ENCODE data around the gene PKP2.

PKP2 gene

DNA sequence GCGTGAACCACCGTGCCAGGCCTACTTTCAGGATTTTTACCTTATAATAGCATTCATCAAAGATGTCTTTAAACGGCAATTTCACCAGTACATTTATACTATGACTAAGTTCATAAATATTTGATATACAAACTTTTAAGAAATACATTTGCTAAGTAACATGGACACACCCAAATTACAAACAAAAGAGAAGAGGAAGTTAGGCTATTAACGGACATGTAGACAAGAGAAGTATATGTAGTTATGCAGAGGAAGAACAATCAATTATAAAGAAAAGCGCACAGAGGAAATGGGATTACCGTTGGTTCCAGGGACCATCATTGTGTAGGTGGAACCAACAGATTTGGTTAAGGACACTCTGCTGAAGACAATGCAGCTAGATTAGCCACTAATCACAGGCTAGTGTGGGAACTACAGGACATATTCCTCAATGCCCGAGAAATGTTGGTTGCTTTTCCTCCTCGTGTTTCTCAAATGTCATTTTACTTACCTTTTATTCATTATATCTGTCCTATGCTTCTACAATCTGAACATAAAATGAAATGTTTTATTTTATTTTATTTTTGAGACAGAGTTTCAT is 24.0 kb upstream of the PKP2 start:
- TF ChIP-seq GABPA (IDR thresholded peaks at IDR 0.05; ENCODE audit: low read depth) (no peak), SPI1 (IDR thresholded peaks at IDR 0.05; ENCODE audit: borderline replicate concordance, low read depth) (no peak), POLR2AphosphoS5 (IDR thresholded peaks at IDR 0.05; ENCODE audit: low read depth) (no peak)
- TF ChIP-seq, protein P1, sequence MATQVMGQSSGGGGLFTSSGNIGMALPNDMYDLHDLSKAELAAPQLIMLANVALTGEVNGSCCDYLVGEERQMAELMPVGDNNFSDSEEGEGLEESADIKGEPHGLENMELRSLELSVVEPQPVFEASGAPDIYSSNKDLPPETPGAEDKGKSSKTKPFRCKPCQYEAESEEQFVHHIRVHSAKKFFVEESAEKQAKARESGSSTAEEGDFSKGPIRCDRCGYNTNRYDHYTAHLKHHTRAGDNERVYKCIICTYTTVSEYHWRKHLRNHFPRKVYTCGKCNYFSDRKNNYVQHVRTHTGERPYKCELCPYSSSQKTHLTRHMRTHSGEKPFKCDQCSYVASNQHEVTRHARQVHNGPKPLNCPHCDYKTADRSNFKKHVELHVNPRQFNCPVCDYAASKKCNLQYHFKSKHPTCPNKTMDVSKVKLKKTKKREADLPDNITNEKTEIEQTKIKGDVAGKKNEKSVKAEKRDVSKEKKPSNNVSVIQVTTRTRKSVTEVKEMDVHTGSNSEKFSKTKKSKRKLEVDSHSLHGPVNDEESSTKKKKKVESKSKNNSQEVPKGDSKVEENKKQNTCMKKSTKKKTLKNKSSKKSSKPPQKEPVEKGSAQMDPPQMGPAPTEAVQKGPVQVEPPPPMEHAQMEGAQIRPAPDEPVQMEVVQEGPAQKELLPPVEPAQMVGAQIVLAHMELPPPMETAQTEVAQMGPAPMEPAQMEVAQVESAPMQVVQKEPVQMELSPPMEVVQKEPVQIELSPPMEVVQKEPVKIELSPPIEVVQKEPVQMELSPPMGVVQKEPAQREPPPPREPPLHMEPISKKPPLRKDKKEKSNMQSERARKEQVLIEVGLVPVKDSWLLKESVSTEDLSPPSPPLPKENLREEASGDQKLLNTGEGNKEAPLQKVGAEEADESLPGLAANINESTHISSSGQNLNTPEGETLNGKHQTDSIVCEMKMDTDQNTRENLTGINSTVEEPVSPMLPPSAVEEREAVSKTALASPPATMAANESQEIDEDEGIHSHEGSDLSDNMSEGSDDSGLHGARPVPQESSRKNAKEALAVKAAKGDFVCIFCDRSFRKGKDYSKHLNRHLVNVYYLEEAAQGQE (IDR thresholded peaks at IDR 0.05; ENCODE audit: insufficient replicate concordance, low read depth) = no peak
- TF ChIP-seq, protein P2, sequence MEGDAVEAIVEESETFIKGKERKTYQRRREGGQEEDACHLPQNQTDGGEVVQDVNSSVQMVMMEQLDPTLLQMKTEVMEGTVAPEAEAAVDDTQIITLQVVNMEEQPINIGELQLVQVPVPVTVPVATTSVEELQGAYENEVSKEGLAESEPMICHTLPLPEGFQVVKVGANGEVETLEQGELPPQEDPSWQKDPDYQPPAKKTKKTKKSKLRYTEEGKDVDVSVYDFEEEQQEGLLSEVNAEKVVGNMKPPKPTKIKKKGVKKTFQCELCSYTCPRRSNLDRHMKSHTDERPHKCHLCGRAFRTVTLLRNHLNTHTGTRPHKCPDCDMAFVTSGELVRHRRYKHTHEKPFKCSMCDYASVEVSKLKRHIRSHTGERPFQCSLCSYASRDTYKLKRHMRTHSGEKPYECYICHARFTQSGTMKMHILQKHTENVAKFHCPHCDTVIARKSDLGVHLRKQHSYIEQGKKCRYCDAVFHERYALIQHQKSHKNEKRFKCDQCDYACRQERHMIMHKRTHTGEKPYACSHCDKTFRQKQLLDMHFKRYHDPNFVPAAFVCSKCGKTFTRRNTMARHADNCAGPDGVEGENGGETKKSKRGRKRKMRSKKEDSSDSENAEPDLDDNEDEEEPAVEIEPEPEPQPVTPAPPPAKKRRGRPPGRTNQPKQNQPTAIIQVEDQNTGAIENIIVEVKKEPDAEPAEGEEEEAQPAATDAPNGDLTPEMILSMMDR (IDR thresholded peaks at IDR 0.05; ENCODE audit: insufficient read depth, low read length) = no peak
- Histone ChIP-seq H3K4me3 (replicated peaks; ENCODE audit: insufficient read depth, low read length) (no peak overlapping the region), H3K27ac (replicated peaks) (no peak overlapping the region), H3K27me3 (ENCODE audit: insufficient read depth, poor library complexity, severe bottlenecking) (peaks cover 2% of the 10 kb centered on the region)
- no peak for DNase-seq (ENCODE audit: low read depth in 1 of 2, low spot score in 1 of 2)

DNA sequence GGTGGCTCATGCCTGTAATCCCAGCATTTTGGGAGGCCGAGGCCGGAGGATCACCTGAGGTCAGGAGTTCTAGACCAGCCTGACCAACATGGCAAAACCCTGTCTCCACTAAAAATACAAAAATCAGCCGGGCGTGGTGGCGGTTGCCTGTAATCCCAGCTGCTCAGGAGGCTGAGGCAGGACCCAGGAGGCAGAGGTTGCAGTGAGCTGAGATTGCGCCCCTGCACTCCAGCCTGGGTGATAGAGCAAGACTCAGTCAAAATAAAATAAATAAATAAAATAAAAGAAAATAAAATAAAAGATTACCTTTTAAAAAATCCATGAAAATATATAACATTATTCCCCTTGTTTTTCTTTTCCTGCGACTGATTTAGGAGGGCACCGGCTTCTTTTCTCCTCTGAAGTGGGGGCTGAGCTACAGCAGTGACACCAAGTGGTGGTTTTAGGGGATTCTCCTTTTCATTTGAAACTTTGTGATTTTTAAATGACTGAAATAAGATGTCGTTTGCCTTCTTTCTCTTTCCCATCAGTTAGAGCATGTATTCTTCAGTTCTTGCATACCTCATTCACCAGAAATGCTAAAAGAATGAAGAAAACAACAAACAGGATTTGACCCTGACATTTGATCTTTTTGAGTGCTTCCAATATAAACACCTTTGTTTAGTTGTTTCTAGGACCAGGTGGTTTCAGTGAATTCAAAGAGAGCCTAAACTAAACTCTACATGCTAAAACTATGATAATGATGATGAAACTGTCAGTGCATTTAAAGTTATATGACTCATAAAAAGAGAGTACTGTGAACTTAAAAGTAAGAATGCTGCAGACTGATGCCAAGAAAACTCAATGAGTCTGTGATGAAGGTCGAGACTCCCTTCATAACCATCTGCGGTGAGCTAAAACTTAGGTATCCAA is 22.6 kb upstream of the PKP2 start:
- DNase-seq (ENCODE audit: low read depth in 1 of 2, low spot score in 1 of 2) = no peak
- H3K4me3 ChIP-seq (replicated peaks; ENCODE audit: insufficient read depth, low read length) = no peak overlapping the region
- H3K27ac ChIP-seq (replicated peaks) = no peak overlapping the region
- TF ChIP-seq, protein P1 (IDR thresholded peaks at IDR 0.05; ENCODE audit: insufficient replicate concordance, low read depth) = no peak
- TF ChIP-seq, protein P2 (IDR thresholded peaks at IDR 0.05; ENCODE audit: insufficient read depth, low read length) = no peak
- TF ChIP-seq GABPA (IDR thresholded peaks at IDR 0.05; ENCODE audit: low read depth) (no peak), SPI1 (IDR thresholded peaks at IDR 0.05; ENCODE audit: borderline replicate concordance, low read depth) (no peak), POLR2AphosphoS5 (IDR thresholded peaks at IDR 0.05; ENCODE audit: low read depth) (no peak)
- H3K27me3 ChIP-seq (ENCODE audit: insufficient read depth, poor library complexity, severe bottlenecking) = peaks cover 2% of the 10 kb centered on the region

DNA sequence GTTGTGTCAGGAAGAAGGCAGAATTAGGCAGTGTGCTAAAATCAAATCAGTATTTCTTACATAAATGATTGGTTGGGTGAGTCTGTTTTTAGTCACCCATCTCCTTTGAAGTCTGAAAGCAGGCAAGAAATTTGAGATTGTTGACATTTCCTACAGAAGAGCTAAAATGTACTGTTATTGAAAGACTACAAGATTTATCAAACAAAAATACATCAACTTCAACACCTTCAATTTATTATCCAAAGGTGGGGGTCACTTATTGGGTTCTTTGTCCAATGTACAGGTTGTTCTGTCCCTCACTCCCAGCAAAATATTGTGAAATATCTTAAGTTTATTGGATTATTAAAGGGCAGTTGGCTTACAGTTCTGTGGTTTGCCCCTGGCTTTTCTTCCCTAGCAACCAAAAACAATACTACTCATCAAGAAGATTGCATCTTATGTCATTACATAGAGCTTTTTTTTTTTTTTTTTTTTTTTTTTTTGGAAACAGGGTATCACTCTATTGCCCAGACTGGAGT is 20.6 kb upstream of the PKP2 start:
- Histone ChIP-seq H3K27ac (replicated peaks) (no peak overlapping the region), H3K4me3 (replicated peaks; ENCODE audit: insufficient read depth, low read length) (no peak overlapping the region), H3K27me3 (ENCODE audit: insufficient read depth, poor library complexity, severe bottlenecking) (peaks cover 2% of the 10 kb centered on the region)
- no peak for DNase-seq (ENCODE audit: low read depth in 1 of 2, low spot score in 1 of 2)
- TF ChIP-seq, protein P2 (IDR thresholded peaks at IDR 0.05; ENCODE audit: insufficient read depth, low read length) = no peak
- TF ChIP-seq POLR2AphosphoS5 (IDR thresholded peaks at IDR 0.05; ENCODE audit: low read depth) (no peak), GABPA (IDR thresholded peaks at IDR 0.05; ENCODE audit: low read depth) (no peak), SPI1 (IDR thresholded peaks at IDR 0.05; ENCODE audit: borderline replicate concordance, low read depth) (no peak)
- TF ChIP-seq, protein P1 (IDR thresholded peaks at IDR 0.05; ENCODE audit: insufficient replicate concordance, low read depth) = no peak
